GM12873 (cell line): Measurements from ENCODE around the gene LNX2.

Experiments
- CTCF ChIP-seq: IDR thresholded peaks from 2 replicates; pipeline ENCODE4 v1.5.1; 2012; ENCODE audit warnings: low read depth, mild to moderate bottlenecking, moderate library complexity, low read length, control low read depth; ENCODE audit not compliant: insufficient read depth; ENCODE audit errors: missing control alignments

Gene LNX2

GRCh38 chr13:27650312-27650711 is 30.0 kb upstream of the LNX2 start:
- no peak for TF ChIP-seq CTCF

GRCh38 chr13:27644302-27644701 is 24.0 kb upstream of the LNX2 start:
- TF ChIP-seq CTCF, result no peak

- TF ChIP-seq CTCF, result no peak
These were observed 23.2 kb upstream of the LNX2 start for GRCh38 chr13:27643334-27644132.

- TF ChIP-seq CTCF, result no peak
These were observed 21.6 kb upstream of the LNX2 start for GRCh38 chr13:27641711-27642502.

GRCh38 chr13:27639186-27639585 is 18.9 kb upstream of the LNX2 start:
- TF ChIP-seq CTCF, result no peak

- TF ChIP-seq CTCF, result no peak
These were observed 18.2 kb upstream of the LNX2 start for GRCh38 chr13:27638521-27638920.

- no peak for TF ChIP-seq CTCF
These were observed 17.7 kb upstream of the LNX2 start for GRCh38 chr13:27638001-27638400.
